Activated CD8-positive, alpha-beta memory T cell treated with anti-CD3 and anti-CD28 coated beads for 1 hour (primary cell): ENCODE results near the gene C11orf68.

Source experiments
- DNase-seq, 2 donors: peaks; one replicate each; pipeline ENCODE4 v3.0.0-alpha.2; 2020; ENCODE audit warnings: low read depth in 1 of 2; ENCODE audit errors: extremely low read depth in 1 of 2

The C11orf68 gene

DNA sequence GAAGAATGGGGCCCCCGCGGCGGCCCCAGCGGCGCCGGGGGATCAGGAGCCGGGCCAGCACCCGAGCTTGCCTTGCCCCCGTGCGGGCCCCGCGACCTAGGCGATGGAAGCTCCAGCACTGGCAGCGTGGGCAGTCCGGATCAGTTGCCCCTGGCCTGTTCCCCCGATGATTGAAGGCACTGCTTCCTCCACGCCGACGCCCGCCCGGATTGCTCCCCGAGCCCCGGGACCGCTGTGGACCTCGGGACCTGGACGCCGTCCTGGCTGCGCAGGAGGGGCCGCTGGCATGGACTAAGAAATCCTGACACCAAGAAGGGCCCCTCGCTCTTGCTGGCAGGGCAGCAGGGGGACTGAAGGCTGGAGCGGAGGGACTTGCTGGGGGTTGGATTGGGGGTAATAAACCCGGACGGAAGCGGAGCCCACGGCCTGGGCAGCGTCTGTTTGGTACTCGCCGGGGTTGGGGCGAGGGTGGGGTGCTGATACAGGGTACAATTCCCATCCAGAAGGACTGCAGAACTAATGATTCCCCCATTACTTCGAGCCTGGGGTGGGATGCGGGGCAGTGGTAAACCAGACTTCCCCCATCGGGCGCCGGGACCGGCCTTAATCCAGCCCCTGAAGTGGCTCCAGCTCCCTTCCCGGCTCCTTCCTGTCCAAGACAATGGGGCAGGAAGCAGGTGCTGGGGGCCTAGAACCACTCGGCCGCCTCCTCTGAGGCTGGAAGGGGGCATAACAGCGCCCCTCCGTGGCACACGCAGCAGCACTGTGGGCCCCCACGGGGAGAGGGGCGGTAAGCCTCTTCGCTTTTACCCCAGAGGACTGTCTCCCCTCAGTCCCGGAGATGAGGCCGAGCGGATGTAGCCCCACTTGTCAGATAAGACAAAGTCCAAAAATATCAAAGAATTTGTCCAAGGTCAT lies 27.4 kb downstream of the C11orf68 start:
- DNase-seq = no peak

- peak; percentile 92 to 98 for DNase-seq
These were observed 28.3 kb downstream of the C11orf68 start, which contains the start of gene CCDC85B for GRCh38 chr11:65890324-65891218. Gene CCDC85B (plus strand): TSS chr11:65890673. CDS start chr11:65890784, 111 bp downstream.

GRCh38 chr11:65888163-65888814 lies 30.6 kb downstream of the C11orf68 start, which contains the start of gene FIBP:
Gene FIBP (minus strand): TSS chr11:65888471. CDS start chr11:65888418, 53 bp downstream.
- peak; percentile 90 to 92 for DNase-seq

- no peak for DNase-seq
These were observed 31.1 kb downstream of the C11orf68 start for GRCh38 chr11:65887723-65888162.

- no peak for DNase-seq
These were observed 31.8 kb downstream of the C11orf68 start for GRCh38 chr11:65886826-65887722.

- DNase-seq = no peak
These were observed 32.9 kb downstream of the C11orf68 start for GRCh38 chr11:65885808-65886536.

DNA sequence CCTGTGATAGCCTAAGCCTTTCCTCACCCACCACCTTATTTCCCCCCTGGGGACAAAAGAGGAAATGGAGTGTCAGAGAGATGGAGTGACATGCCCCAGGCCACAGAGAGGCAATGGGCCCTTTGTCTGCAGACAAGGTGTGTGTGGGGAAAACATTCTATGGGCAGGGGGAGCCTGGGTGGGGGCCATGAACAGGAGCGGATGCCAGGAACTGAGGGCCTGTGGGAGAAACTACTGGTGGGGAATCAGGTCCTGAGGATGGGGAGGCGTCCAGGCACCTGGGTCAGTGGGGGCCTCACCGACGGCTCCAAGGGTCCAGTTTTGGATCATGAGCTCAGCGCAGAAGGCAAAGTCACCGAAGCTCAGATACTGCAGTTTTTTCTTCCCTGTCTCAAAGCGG lies 33.6 kb downstream of the C11orf68 start:
- no peak for DNase-seq

DNA sequence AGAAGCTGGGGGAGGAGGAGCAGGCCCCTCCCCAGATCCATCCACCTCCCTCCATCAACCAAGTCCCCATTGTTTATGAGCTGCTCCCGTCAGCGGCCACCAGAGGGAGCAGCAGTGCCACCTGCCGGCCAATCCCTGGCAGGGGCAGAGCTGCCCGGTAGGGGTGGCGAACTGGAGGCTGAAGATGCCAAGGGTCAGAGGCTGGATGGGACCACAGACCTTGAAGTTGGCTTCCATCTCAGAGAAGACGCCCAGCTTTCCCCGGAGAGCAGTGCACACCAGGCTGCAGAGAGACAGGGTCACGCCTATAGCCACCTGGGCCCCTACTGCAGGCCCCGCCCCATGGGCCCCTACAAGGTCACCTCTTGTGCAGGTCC lies 34.2 kb downstream of the C11orf68 start:
- DNase-seq = peak in 1 of 2 donors; percentile 70

DNA sequence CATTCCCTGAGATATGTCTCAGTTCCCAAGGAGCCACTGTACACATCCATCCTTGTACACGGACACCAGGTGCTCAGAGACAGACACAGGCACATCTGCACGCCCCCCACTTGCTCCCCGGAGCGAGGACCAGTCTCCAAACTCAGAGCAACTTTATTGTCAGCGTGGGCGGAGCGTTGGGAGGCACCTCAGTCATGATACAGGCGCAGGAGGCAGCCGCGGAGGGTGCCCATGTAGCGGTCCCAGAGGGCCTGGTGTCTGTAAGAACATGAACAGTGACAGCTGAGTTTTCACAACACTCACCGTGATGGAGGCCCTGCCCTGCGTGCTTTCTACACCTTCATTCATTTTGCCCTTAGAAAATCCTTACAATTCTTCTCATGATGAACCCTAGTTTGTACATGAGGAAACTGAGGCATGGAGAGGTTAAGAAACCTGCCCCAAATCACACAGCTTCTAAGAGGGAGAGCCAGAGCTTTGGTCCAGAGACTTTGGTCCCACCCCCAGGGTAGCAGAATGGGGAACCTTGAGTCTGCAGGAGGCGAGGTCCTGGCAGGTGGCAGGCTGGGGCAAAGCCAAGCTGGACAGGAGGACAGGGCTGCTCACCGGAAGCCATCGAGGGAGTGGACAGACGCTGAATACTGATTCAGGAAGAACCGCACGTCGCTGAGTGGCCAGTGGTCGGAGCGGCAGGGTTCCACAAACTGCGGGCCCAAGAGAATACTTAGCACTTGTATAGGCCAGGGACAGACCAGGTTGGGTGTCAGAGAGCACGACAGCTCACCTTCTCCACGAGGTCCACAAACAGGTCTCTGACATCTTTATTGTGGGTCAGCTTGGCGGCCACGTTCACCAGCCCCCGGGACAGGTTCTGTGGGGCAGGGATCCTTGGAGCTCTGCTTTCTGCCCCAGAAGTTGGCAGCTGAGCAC lies 34.8 kb downstream of the C11orf68 start:
- DNase-seq = no peak

GRCh38 chr11:65883058-65883761 lies 35.7 kb downstream of the C11orf68 start:
- no peak for DNase-seq

- no peak for DNase-seq
These were observed 36.5 kb downstream of the C11orf68 start for GRCh38 chr11:65882120-65883057.

DNA sequence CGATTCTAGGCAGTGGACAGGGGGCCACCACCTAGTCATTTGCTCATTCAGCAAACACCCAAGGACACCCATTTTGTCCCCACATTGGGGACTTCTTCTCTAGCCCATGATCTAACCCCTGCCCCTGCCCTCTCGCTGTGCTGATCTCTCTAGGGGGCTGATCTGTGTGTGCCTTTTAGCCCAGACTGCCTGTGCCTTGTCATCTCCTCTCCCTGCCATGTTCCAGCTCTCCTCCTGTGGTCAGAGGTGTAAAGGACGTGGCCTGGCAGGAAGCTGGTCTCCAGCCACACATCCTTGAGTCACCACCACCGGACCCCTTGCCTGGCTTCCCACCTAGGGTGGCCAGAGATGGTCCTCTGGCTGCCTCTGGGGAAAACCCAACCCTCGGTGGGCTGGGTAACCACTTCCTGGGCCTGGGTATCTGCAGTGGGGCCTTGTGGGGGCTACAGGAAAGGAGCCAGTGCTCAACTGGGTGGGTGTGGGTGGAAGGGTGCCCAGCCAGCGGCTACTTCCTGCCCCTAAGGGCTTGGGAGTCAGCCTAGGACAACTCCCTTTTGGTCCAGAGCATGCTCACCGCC lies 37.9 kb downstream of the C11orf68 start:
- no peak for DNase-seq

DNA sequence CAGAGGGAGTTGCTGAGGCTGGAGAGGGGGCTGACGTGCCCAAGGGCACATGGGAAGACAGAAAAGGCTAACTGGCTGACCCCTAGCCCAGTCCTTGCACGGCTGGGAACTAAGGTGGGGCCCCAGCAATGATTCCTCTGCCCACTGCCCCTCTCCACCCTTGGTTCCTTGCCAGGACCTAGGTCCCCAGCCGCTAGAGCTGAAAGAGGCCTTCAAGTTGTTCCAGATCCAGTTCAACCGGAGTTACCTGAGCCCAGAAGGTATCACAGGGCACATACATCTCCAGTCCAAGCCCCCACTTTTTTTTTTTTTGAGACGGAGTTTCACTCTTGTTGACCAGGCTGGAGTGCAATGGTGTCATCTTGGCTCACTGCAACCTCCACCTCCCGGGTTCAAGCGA lies 38.8 kb downstream of the C11orf68 start:
- no peak for DNase-seq

- DNase-seq = no peak
These were observed 39.2 kb downstream of the C11orf68 start, which contains the start of gene CTSW for GRCh38 chr11:65879617-65880016. Gene CTSW (plus strand): TSS chr11:65879837. CDS start chr11:65879855, 18 bp downstream.

GRCh38 chr11:65873318-65874156 lies 45.3 kb downstream of the C11orf68 start:
- DNase-seq = peak; percentile 86 to 93
